ENCODE measurements around the gene B3GNT2. TPM values are rescaled to one million over a fixed set of nuclear protein-coding genes. Genes with fewer than 3 reads are reported as not detected.

The B3GNT2 gene
- total and polyA plus RNA-seq, 9 of the 15 experiments (the other 6 are each of a cell fraction or from before 2014, with no cell fraction given): 6.0 to 38.9 (median 25.0) TPM

DNA sequence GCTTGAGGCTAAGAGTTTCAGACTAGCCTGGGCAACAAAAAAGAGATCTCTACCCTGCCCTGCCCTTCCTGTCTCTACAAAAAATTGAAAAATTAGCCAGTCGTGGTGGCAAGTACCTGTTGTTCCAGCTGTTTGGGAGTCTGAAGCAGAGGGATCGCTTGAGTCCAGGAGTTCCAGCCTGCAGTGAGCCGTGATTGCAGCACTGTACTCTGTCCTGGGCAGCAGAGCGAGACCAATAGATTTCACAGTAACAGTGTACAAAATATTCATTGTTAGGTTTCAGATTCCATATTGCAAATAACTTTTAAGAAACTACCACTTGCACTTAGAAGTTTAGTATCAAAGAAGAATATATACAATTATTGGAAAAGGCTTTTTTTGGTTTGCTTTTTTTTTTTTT, 54.3 kb downstream of the B3GNT2 start:
- H3K9ac ChIP-seq (ENCODE audit: insufficient read depth in 1 of 2, low read depth in 2 of 2, low read length in 2 of 2): no peak overlapping the region
- H2AFZ ChIP-seq (ENCODE audit: low read depth, low read length): no peak overlapping the region
- H4K20me1 ChIP-seq (replicated peaks; ENCODE audit: control insufficient read depth, insufficient read depth, low read length): no peaks in the 10 kb centered on the region
- ATAC-seq (no peak), FAIRE-seq (no peak), DNase-seq (ENCODE audit: extremely low read depth in 1 of 4, low spot score in 3 of 4) (no peak)
- in situ Hi-C loops (cut with MboI) (no loop called here), intact Hi-C loops (cut with micrococcal nuclease) (no loop called here)
- CTCF ChIA-PET (ENCODE audit: low intra/inter-chr PET ratio): no interaction called here
- POLR2A ChIA-PET: interaction anchor here (0.6 kb wide), 1 partner anchor 38 kb away, joined by 3 read pairs; no protein-coding TSS in a partner anchor
- peaks cover 0 to 8% of the 10 kb centered on the region in 2 experiments; a peak in 2 of 5 replicates for H3K4me1 ChIP-seq (replicated peaks in 1 of 2; ENCODE audit: control insufficient read depth in 2 of 2, insufficient read depth in 2 of 2, low read length in 2 of 2)
- no peaks in the 10 kb centered on the region for H3K27me3 ChIP-seq (ENCODE audit: control insufficient read depth in 2 of 2, insufficient read depth in 2 of 2, low read length in 2 of 2)
- H3K4me2 ChIP-seq (ENCODE audit: insufficient read depth, low read length): no peak overlapping the region
- TF ChIP-seq ZBED1 (IDR thresholded peaks at IDR 0.05): no peak
- no peak for TF ChIP-seq FOXP4 (CRISPR knock-in tag; IDR thresholded peaks at IDR 0.05; ENCODE audit: borderline replicate concordance)
- TF ChIP-seq POLR2H (tag; IDR thresholded peaks at IDR 0.05; ENCODE audit: low read depth): no peak
- TF ChIP-seq, protein P1, sequence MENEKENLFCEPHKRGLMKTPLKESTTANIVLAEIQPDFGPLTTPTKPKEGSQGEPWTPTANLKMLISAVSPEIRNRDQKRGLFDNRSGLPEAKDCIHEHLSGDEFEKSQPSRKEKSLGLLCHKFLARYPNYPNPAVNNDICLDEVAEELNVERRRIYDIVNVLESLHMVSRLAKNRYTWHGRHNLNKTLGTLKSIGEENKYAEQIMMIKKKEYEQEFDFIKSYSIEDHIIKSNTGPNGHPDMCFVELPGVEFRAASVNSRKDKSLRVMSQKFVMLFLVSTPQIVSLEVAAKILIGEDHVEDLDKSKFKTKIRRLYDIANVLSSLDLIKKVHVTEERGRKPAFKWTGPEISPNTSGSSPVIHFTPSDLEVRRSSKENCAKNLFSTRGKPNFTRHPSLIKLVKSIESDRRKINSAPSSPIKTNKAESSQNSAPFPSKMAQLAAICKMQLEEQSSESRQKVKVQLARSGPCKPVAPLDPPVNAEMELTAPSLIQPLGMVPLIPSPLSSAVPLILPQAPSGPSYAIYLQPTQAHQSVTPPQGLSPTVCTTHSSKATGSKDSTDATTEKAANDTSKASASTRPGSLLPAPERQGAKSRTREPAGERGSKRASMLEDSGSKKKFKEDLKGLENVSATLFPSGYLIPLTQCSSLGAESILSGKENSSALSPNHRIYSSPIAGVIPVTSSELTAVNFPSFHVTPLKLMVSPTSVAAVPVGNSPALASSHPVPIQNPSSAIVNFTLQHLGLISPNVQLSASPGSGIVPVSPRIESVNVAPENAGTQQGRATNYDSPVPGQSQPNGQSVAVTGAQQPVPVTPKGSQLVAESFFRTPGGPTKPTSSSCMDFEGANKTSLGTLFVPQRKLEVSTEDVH (IDR thresholded peaks at IDR 0.05; ENCODE audit: low read depth, partially characterized antibody): no peak
- TF ChIP-seq THRB (CRISPR knock-in tag; conservative IDR thresholded peaks at IDR 0.05): no peak
- TF ChIP-seq RBM15 (IDR thresholded peaks at IDR 0.05; ENCODE audit: insufficient read depth, low read length): no peak
- TF ChIP-seq NFYB (IDR thresholded peaks at IDR 0.05; ENCODE audit: extremely low read depth, insufficient read length): no peak
- no peak for TF ChIP-seq THAP7 (CRISPR knock-in tag; IDR thresholded peaks at IDR 0.05)
- TF ChIP-seq SIRT6 (IDR thresholded peaks at IDR 0.05; ENCODE audit: low read depth, low read length): no peak
- TF ChIP-seq ZBTB12 (CRISPR knock-in tag; IDR thresholded peaks at IDR 0.05): no peak
- TF ChIP-seq ZNF445 (CRISPR knock-in tag; IDR thresholded peaks at IDR 0.05; ENCODE audit: low read depth): no peak
- no TSS peak for BruUV-seq (replicated peaks)
- H3K79me2 ChIP-seq (ENCODE audit: control insufficient read depth, insufficient read depth, low read length): no peaks in the 10 kb centered on the region
- 71% methylated on average over 4 of the region's 4 CpGs for WGBS (ENCODE audit: insufficient coverage, low coverage, missing lambda C conversion rate)
- H3K9me3 ChIP-seq (replicated peaks; ENCODE audit: control insufficient read depth, insufficient read depth, low read depth, low read length): peaks cover 2% of the 10 kb centered on the region; the same call in 1 of the 2 replicates
- H3K9me1 ChIP-seq (ENCODE audit: control insufficient read depth, insufficient read depth, low read length): no peaks in the 10 kb centered on the region
- no peaks in the 10 kb centered on the region for H3K36me3 ChIP-seq (ENCODE audit: control insufficient read depth, insufficient read depth, low read length)
- no peak overlapping the region for H3K4me3 ChIP-seq
- no peak overlapping the region for H3K27ac ChIP-seq (ENCODE audit: extremely low read depth, low read depth, low read length)

All from K562 (cell line).